HEK293 (cell line): Measurements from ENCODE around the gene FOXD3.

Experiments
- CTCF ChIA-PET: fragments of 350-600 bp; formaldehyde crosslinking; extraction: SDS; loops from one replicate; lab custom pipeline; 2021; ENCODE audit warnings: antibody characterized with exemption; lab: Yijun Ruan, JAX
- POLR2A ChIA-PET: fragments of 300-600 bp; formaldehyde crosslinking; extraction: SDS; loops from one replicate; lab custom pipeline; 2020; ENCODE audit warnings: antibody characterized with exemption, inconsistent platforms; lab: Yijun Ruan, JAX
- H3K27ac ChIP-seq: fragments of 200-500 bp; sonication (Bioruptor generic); 2 replicates; pipeline ENCODE4 v1.5.1; 2014; ENCODE audit warnings: low read depth, low read length, control low read depth, inconsistent platforms; ENCODE audit errors: extremely low read depth
- H3K36me3 ChIP-seq, 2 experiments: fragments of 200-500 bp in 1 of 2; sonication (Bioruptor generic) in 1 of 2; 1 replicate in 1 of 2; 2 replicates in 1 of 2; pipeline ENCODE4 v1.5.1; 2014 to 2017; ENCODE audit warnings: inconsistent platforms in 2 of 2, low read length in 2 of 2; ENCODE audit not compliant: control insufficient read depth in 2 of 2, insufficient read depth in 1 of 2
- H3K4me1 ChIP-seq: fragments of 200-500 bp; sonication (Bioruptor generic); 2 replicates; pipeline ENCODE4 v1.5.1; 2014; ENCODE audit warnings: mild to moderate bottlenecking, low read length, inconsistent platforms; ENCODE audit not compliant: control insufficient read depth, insufficient read depth
- H3K4me3 ChIP-seq: 2 replicates; pipeline ENCODE4 v1.5.1; 2011; ENCODE audit warnings: low read depth, mild to moderate bottlenecking, control low read depth, low read length, moderate library complexity
- H3K9me3 ChIP-seq: fragments of 200-500 bp; sonication (Bioruptor generic); 2 replicates; pipeline ENCODE4 v1.5.1; 2014; ENCODE audit warnings: low read depth, low read length, inconsistent platforms; ENCODE audit not compliant: control insufficient read depth, insufficient read depth
- ATF2 ChIP-seq: fragments of 450-650 bp; formaldehyde crosslinking; IDR thresholded peaks from 2 replicates; pipeline ENCODE4 v1.5.1; 2016; ENCODE audit warnings: missing biosample characterization, missing genetic modification characterization, low read depth
- INSM2 ChIP-seq: fragments of 450-650 bp; formaldehyde crosslinking; IDR thresholded peaks from 2 replicates; pipeline ENCODE4 v1.5.1; 2016; ENCODE audit warnings: missing biosample characterization, missing genetic modification characterization
- PATZ1 ChIP-seq: fragments of 450-650 bp; formaldehyde crosslinking; IDR thresholded peaks from 2 replicates; pipeline ENCODE4 v1.5.1; 2016; ENCODE audit warnings: missing biosample characterization, missing genetic modification characterization
- SALL2 ChIP-seq: fragments of 450-650 bp; formaldehyde crosslinking; IDR thresholded peaks from 2 replicates; pipeline ENCODE4 v1.5.0; 2017; ENCODE audit warnings: missing biosample characterization, mild to moderate bottlenecking, missing genetic modification characterization, borderline replicate concordance
- ZBTB10 ChIP-seq: fragments of 450-650 bp; formaldehyde crosslinking; IDR thresholded peaks from 2 replicates; pipeline ENCODE4 v1.5.1; 2016; ENCODE audit warnings: missing biosample characterization, missing genetic modification characterization
- ZBTB8A ChIP-seq: fragments of 450-650 bp; formaldehyde crosslinking; IDR thresholded peaks from 2 replicates; pipeline ENCODE4 v1.5.1; 2016; ENCODE audit warnings: missing biosample characterization, missing genetic modification characterization
- ZNF155 ChIP-seq: fragments of 450-650 bp; formaldehyde crosslinking; IDR thresholded peaks from 2 replicates; pipeline ENCODE4 v1.5.1; 2016; ENCODE audit warnings: missing biosample characterization, missing genetic modification characterization
- ZNF423 ChIP-seq: fragments of 450-650 bp; formaldehyde crosslinking; IDR thresholded peaks from 2 replicates; pipeline ENCODE4 v1.5.1; 2016; ENCODE audit warnings: missing biosample characterization, missing genetic modification characterization
- ZNF768 ChIP-seq: fragments of 450-650 bp; formaldehyde crosslinking; IDR thresholded peaks from 2 replicates; pipeline ENCODE4 v1.5.1; 2018; ENCODE audit warnings: missing biosample characterization, mild to moderate bottlenecking, missing genetic modification characterization

FOXD3 gene

GRCh38 chr1:63294803-63295594, 27.4 kb upstream of the FOXD3 start:
- Histone ChIP-seq H3K4me1 (no peaks in the 10 kb centered on the region), H3K4me3 (no peak overlapping the region), H3K9me3 (no peaks in the 10 kb centered on the region), H3K27ac (no peak overlapping the region), H3K36me3 (no peaks in the 10 kb centered on the region)
- ChIA-PET POLR2A (interaction anchor here (0.8 kb wide), 1 partner anchor 17 kb away, joined by 4 read pairs; no protein-coding TSS in a partner anchor), CTCF (interaction anchor here (0.6 kb wide), 1 partner anchor 331 kb away, joined by 4 read pairs; no protein-coding TSS in a partner anchor)
- TF ChIP-seq ZBTB8A (tag by site-specific recombination) (no peak), INSM2 (tag by site-specific recombination) (no peak)

- Histone ChIP-seq H3K27ac (no peak overlapping the region), H3K36me3 (no peaks in the 10 kb centered on the region), H3K4me1 (no peaks in the 10 kb centered on the region), H3K4me3 (no peak overlapping the region), H3K9me3 (no peaks in the 10 kb centered on the region)
- TF ChIP-seq ZNF423 (no peak), ZBTB10 (no peak), ZNF155 (tag by site-specific recombination) (no peak), SALL2 (tag by site-specific recombination) (no peak), ZNF768 (tag by site-specific recombination) (no peak), PATZ1 (tag by site-specific recombination) (no peak)
- CTCF ChIA-PET, result no interaction called here
- POLR2A ChIA-PET, result no interaction called here
These were observed 18.0 kb upstream of the FOXD3 start for GRCh38 chr1:63304410-63304809.

GRCh38 chr1:63305043-63305442, 17.3 kb upstream of the FOXD3 start:
- POLR2A ChIA-PET, result no interaction called here
- CTCF ChIA-PET, result interaction anchor here (0.6 kb wide), 1 partner anchor 11 kb away, joined by 3 read pairs; no protein-coding TSS in a partner anchor

More at GRCh38 chr1:63305043-63305442, 17.3 kb upstream of the FOXD3 start:
- no peak for TF ChIP-seq ATF2 (tag by site-specific recombination)
- Histone ChIP-seq H3K9me3 (no peaks in the 10 kb centered on the region), H3K27ac (no peak overlapping the region), H3K4me3 (no peak overlapping the region), H3K36me3 (no peaks in the 10 kb centered on the region), H3K4me1 (no peaks in the 10 kb centered on the region)
